ENCODE data around the gene SPPL2C.

GRCh38 chr17:45828582-45829133 lies 16.0 kb upstream of the SPPL2C start:
- TF ChIP-seq EZH2 (IDR thresholded peaks at IDR 0.05) (no peak), POLR2AphosphoS5 (IDR thresholded peaks at IDR 0.05; ENCODE audit: borderline replicate concordance, low read depth, low read length) (no peak), FOXP2 (optimal IDR thresholded peaks at IDR 0.05; ENCODE audit: control extremely low read depth, extremely low read length, insufficient read depth) (no peak)

Measured in SK-N-MC (cell line).